ENCODE data around the gene UBE2E2. TPM values are rescaled to one million over a fixed set of nuclear protein-coding genes. Genes with fewer than 3 reads are reported as not detected.

Gene UBE2E2
- polyA plus RNA-seq, 2 donors = 16.6 to 21.0 TPM

- Histone ChIP-seq H3K4me1 (ENCODE audit: control insufficient read depth in 2 of 2, insufficient read depth in 2 of 2, low read length in 1 of 2) (no peaks in the 10 kb centered on the region), H3K4me3 (ENCODE audit: low read depth in 1 of 2, low read length in 2 of 2) (no peak overlapping the region), H3K27me3 (ENCODE audit: control insufficient read depth in 1 of 2, insufficient read depth in 2 of 2, low read length in 2 of 2) (no peaks in the 10 kb centered on the region), H3K36me3 (ENCODE audit: control insufficient read depth in 2 of 2, insufficient read depth in 2 of 2, low read length in 1 of 2) (no peaks in the 10 kb centered on the region), H3K9me3 (ENCODE audit: control insufficient read depth in 2 of 2, insufficient read depth in 1 of 2, low read depth in 1 of 2, low read length in 1 of 2) (no peaks in the 10 kb centered on the region), H3K27ac (ENCODE audit: low read depth in 2 of 2, low read length in 1 of 2) (no peak overlapping the region)
- 35 to 57% methylated on average over 1 of the region's 1 CpG for WGBS, 2 donors
Measured at GRCh38 chr3:23189187-23189586, 13.9 kb upstream of the UBE2E2 start.

- no peaks in the 10 kb centered on the region for H3K9me3 ChIP-seq (ENCODE audit: control insufficient read depth in 2 of 2, insufficient read depth in 1 of 2, low read depth in 1 of 2, low read length in 1 of 2)
- peaks cover 0 to 2% of the 10 kb centered on the region in 2 donors for H3K4me1 ChIP-seq (ENCODE audit: control insufficient read depth in 2 of 2, insufficient read depth in 2 of 2, low read length in 1 of 2)
- H3K4me3 ChIP-seq (ENCODE audit: low read depth in 1 of 2, low read length in 2 of 2) = no peak overlapping the region
- H3K27ac ChIP-seq (ENCODE audit: low read depth in 2 of 2, low read length in 1 of 2) = no peak overlapping the region
- 62 to 84% methylated on average over 2 of the region's 2 CpGs for WGBS, 2 donors
- H3K27me3 ChIP-seq (ENCODE audit: control insufficient read depth in 1 of 2, insufficient read depth in 2 of 2, low read length in 2 of 2) = no peaks in the 10 kb centered on the region
- no peaks in the 10 kb centered on the region for H3K36me3 ChIP-seq (ENCODE audit: control insufficient read depth in 2 of 2, insufficient read depth in 2 of 2, low read length in 1 of 2)
Measured at GRCh38 chr3:23192816-23193215, 10.3 kb upstream of the UBE2E2 start.

GRCh38 chr3:23193831-23194230 lies 9.3 kb upstream of the UBE2E2 start:
- Histone ChIP-seq H3K4me1 (ENCODE audit: control insufficient read depth in 2 of 2, insufficient read depth in 2 of 2, low read length in 1 of 2) (peaks cover 0 to 2% of the 10 kb centered on the region in 2 donors), H3K9me3 (ENCODE audit: control insufficient read depth in 2 of 2, insufficient read depth in 1 of 2, low read depth in 1 of 2, low read length in 1 of 2) (no peaks in the 10 kb centered on the region), H3K27me3 (ENCODE audit: control insufficient read depth in 1 of 2, insufficient read depth in 2 of 2, low read length in 2 of 2) (no peaks in the 10 kb centered on the region), H3K4me3 (ENCODE audit: low read depth in 1 of 2, low read length in 2 of 2) (no peak overlapping the region), H3K36me3 (ENCODE audit: control insufficient read depth in 2 of 2, insufficient read depth in 2 of 2, low read length in 1 of 2) (no peaks in the 10 kb centered on the region), H3K27ac (ENCODE audit: low read depth in 2 of 2, low read length in 1 of 2) (no peak overlapping the region)
- 92 to 95% methylated on average over 3 of the region's 3 CpGs for WGBS, 2 donors

GRCh38 chr3:23198801-23199200 lies 4.3 kb upstream of the UBE2E2 start:
- no peak overlapping the region for H3K4me3 ChIP-seq (ENCODE audit: low read depth in 1 of 2, low read length in 2 of 2)
- WGBS, 2 donors = 76 to 78% methylated on average over 4 of the region's 4 CpGs
- no peaks in the 10 kb centered on the region for H3K27me3 ChIP-seq (ENCODE audit: control insufficient read depth in 1 of 2, insufficient read depth in 2 of 2, low read length in 2 of 2)
- H3K9me3 ChIP-seq (ENCODE audit: control insufficient read depth in 2 of 2, insufficient read depth in 1 of 2, low read depth in 1 of 2, low read length in 1 of 2) = no peaks in the 10 kb centered on the region
- no peak overlapping the region for H3K27ac ChIP-seq (ENCODE audit: low read depth in 2 of 2, low read length in 1 of 2)
- peaks cover 0 to 6% of the 10 kb centered on the region in 2 donors for H3K4me1 ChIP-seq (ENCODE audit: control insufficient read depth in 2 of 2, insufficient read depth in 2 of 2, low read length in 1 of 2)
- no peaks in the 10 kb centered on the region for H3K36me3 ChIP-seq (ENCODE audit: control insufficient read depth in 2 of 2, insufficient read depth in 2 of 2, low read length in 1 of 2)

GRCh38 chr3:23199649-23200048 lies 3.5 kb upstream of the UBE2E2 start:
- no peaks in the 10 kb centered on the region for H3K27me3 ChIP-seq (ENCODE audit: control insufficient read depth in 1 of 2, insufficient read depth in 2 of 2, low read length in 2 of 2)
- H3K36me3 ChIP-seq (ENCODE audit: control insufficient read depth in 2 of 2, insufficient read depth in 2 of 2, low read length in 1 of 2) = no peaks in the 10 kb centered on the region
- 85 to 87% methylated on average over 5 of the region's 5 CpGs for WGBS, 2 donors

GRCh38 chr3:23201154-23201838 lies 1.8 kb upstream of the UBE2E2 start:
- no peaks in the 10 kb centered on the region for H3K27me3 ChIP-seq (ENCODE audit: control insufficient read depth in 1 of 2, insufficient read depth in 2 of 2, low read length in 2 of 2)
- H3K9me3 ChIP-seq (ENCODE audit: control insufficient read depth in 2 of 2, insufficient read depth in 1 of 2, low read depth in 1 of 2, low read length in 1 of 2) = no peaks in the 10 kb centered on the region
- no peaks in the 10 kb centered on the region for H3K36me3 ChIP-seq (ENCODE audit: control insufficient read depth in 2 of 2, insufficient read depth in 2 of 2, low read length in 1 of 2)
- WGBS, 2 donors = 85 to 87% methylated on average over 10 of the region's 10 CpGs
- H3K4me1 ChIP-seq (ENCODE audit: control insufficient read depth in 2 of 2, insufficient read depth in 2 of 2, low read length in 1 of 2) = peaks cover 0 to 4% of the 10 kb centered on the region in 2 donors
- H3K27ac ChIP-seq (ENCODE audit: low read depth in 2 of 2, low read length in 1 of 2) = no peak overlapping the region
- H3K4me3 ChIP-seq (ENCODE audit: low read depth in 1 of 2, low read length in 2 of 2) = no peak overlapping the region

More at GRCh38 chr3:23199649-23200048, 3.5 kb upstream of the UBE2E2 start:
- Histone ChIP-seq H3K9me3 (ENCODE audit: control insufficient read depth in 2 of 2, insufficient read depth in 1 of 2, low read depth in 1 of 2, low read length in 1 of 2) (no peaks in the 10 kb centered on the region), H3K4me1 (ENCODE audit: control insufficient read depth in 2 of 2, insufficient read depth in 2 of 2, low read length in 1 of 2) (peaks cover 0 to 6% of the 10 kb centered on the region in 2 donors), H3K27ac (ENCODE audit: low read depth in 2 of 2, low read length in 1 of 2) (no peak overlapping the region), H3K4me3 (ENCODE audit: low read depth in 1 of 2, low read length in 2 of 2) (no peak overlapping the region)

- Histone ChIP-seq H3K9me3 (ENCODE audit: control insufficient read depth in 2 of 2, insufficient read depth in 1 of 2, low read depth in 1 of 2, low read length in 1 of 2) (no peaks in the 10 kb centered on the region), H3K36me3 (ENCODE audit: control insufficient read depth in 2 of 2, insufficient read depth in 2 of 2, low read length in 1 of 2) (no peaks in the 10 kb centered on the region), H3K27me3 (ENCODE audit: control insufficient read depth in 1 of 2, insufficient read depth in 2 of 2, low read length in 2 of 2) (no peaks in the 10 kb centered on the region), H3K4me1 (ENCODE audit: control insufficient read depth in 2 of 2, insufficient read depth in 2 of 2, low read length in 1 of 2) (peaks cover 0 to 4% of the 10 kb centered on the region in 2 donors), H3K27ac (ENCODE audit: low read depth in 2 of 2, low read length in 1 of 2) (peak overlapping the region; percentile 75 to 77), H3K4me3 (ENCODE audit: low read depth in 1 of 2, low read length in 2 of 2) (peak overlapping the region; percentile 70 to 94)
- 11 to 12% methylated on average over 41 of the region's 41 CpGs for WGBS, 2 donors
Measured at GRCh38 chr3:23202203-23202920, 765 bp upstream of the UBE2E2 start.

GRCh38 chr3:23203708-23204330 lies 692 bp downstream of the UBE2E2 start:
- H3K27ac ChIP-seq (ENCODE audit: low read depth in 2 of 2, low read length in 1 of 2) = peak overlapping the region; percentile 69 to 77
- WGBS, 2 donors = 2 to 3% methylated on average over 19 of the region's 19 CpGs
- H3K4me1 ChIP-seq (ENCODE audit: control insufficient read depth in 2 of 2, insufficient read depth in 2 of 2, low read length in 1 of 2) = peaks cover 0 to 4% of the 10 kb centered on the region in 2 donors
- H3K4me3 ChIP-seq (ENCODE audit: low read depth in 1 of 2, low read length in 2 of 2) = peak overlapping the region; percentile 70 to 94
- H3K27me3 ChIP-seq (ENCODE audit: control insufficient read depth in 1 of 2, insufficient read depth in 2 of 2, low read length in 2 of 2) = no peaks in the 10 kb centered on the region
- no peaks in the 10 kb centered on the region for H3K9me3 ChIP-seq (ENCODE audit: control insufficient read depth in 2 of 2, insufficient read depth in 1 of 2, low read depth in 1 of 2, low read length in 1 of 2)
- no peaks in the 10 kb centered on the region for H3K36me3 ChIP-seq (ENCODE audit: control insufficient read depth in 2 of 2, insufficient read depth in 2 of 2, low read length in 1 of 2)

- H3K36me3 ChIP-seq (ENCODE audit: control insufficient read depth in 2 of 2, insufficient read depth in 2 of 2, low read length in 1 of 2) = no peaks in the 10 kb centered on the region
- no peak overlapping the region for H3K27ac ChIP-seq (ENCODE audit: low read depth in 2 of 2, low read length in 1 of 2)
- no peak overlapping the region for H3K4me3 ChIP-seq (ENCODE audit: low read depth in 1 of 2, low read length in 2 of 2)
- WGBS, 2 donors = 87 to 92% methylated on average over 3 of the region's 3 CpGs
- no peaks in the 10 kb centered on the region for H3K9me3 ChIP-seq (ENCODE audit: control insufficient read depth in 2 of 2, insufficient read depth in 1 of 2, low read depth in 1 of 2, low read length in 1 of 2)
- H3K27me3 ChIP-seq (ENCODE audit: control insufficient read depth in 1 of 2, insufficient read depth in 2 of 2, low read length in 2 of 2) = no peaks in the 10 kb centered on the region
- peaks cover 0 to 4% of the 10 kb centered on the region in 2 donors for H3K4me1 ChIP-seq (ENCODE audit: control insufficient read depth in 2 of 2, insufficient read depth in 2 of 2, low read length in 1 of 2)
Measured at GRCh38 chr3:23206366-23206765, 3.2 kb downstream of the UBE2E2 start.
